Left lung (tissue), 10 donors: Measurements from ENCODE around the gene CDK2AP2. TPM values are rescaled to one million over a fixed set of nuclear protein-coding genes. Genes with fewer than 3 reads are reported as not detected.

ENCODE experiments used
- ATAC-seq: fragments of 200-7000 bp; cut with Tn5 transposase; one replicate; pipeline ENCODE4 v1.9.1; 2020; ENCODE audit warnings: moderate library complexity
- DNase-seq, 4 donors: peaks; one replicate each; pipeline ENCODE4 v3.0.0-alpha.2; 2013 to 2020
- H3K27ac ChIP-seq, 2 donors: fragments of 200-600 bp; sonication (generic) in 1 of 2; one replicate each; pipeline versions ENCODE4 v1.5.0 to v1.8.0; 2020 to 2021
- H3K27me3 ChIP-seq, 2 donors: fragments of 200-600 bp; sonication (generic) in 1 of 2; one replicate each; pipeline versions ENCODE4 v1.5.0 to v1.8.0; 2020 to 2021
- H3K36me3 ChIP-seq, 2 donors: fragments of 200-600 bp; sonication (generic) in 1 of 2; one replicate each; pipeline versions ENCODE4 v1.5.0 to v1.8.0; 2020 to 2021
- H3K4me1 ChIP-seq, 2 donors: fragments of 200-600 bp; one replicate each; pipeline ENCODE4 v1.8.0; 2021
- H3K4me3 ChIP-seq, 2 donors: fragments of 200-600 bp; sonication (generic) in 1 of 2; one replicate each; pipeline versions ENCODE4 v1.5.0 to v1.8.0; 2020 to 2021; ENCODE audit warnings: mild to moderate bottlenecking in 1 of 2
- H3K9me3 ChIP-seq, 2 donors: fragments of 200-600 bp; sonication (generic) in 1 of 2; one replicate each; pipeline versions ENCODE4 v1.5.0 to v1.8.0; 2020 to 2021
- CTCF ChIP-seq, 2 donors: fragments of 200-600 bp; sonication (generic) in 1 of 2; IDR thresholded peaks; one replicate each; pipeline versions ENCODE4 v1.5.0 to v1.8.0; 2021; ENCODE audit warnings: antibody characterized with exemption in 2 of 2
- intact Hi-C, 2 donors: fragments of 100-400 bp; cut with DNase I; formaldehyde crosslinking; loops; one replicate each; pipeline versions ENCODE4 v1.11.2 to v1.14.2; 2022
- polyA plus RNA-seq, 6 donors: library from polyadenylated mRNA; unstranded; fragments of 120-200 nt; gene quantifications; one replicate each; pipeline ENCODE4 v1.2.1, GENCODE V29; 2013; ENCODE audit not compliant: insufficient read length in 6 of 6
- total RNA-seq, 2 donors: library from RNA; stranded (reverse); fragmentation: NEBNext Ultra II Directional; extraction: Animal tissue kit (Norgen Biotek cat#: 25700); gene quantifications; one replicate each; pipeline ENCODE4 v1.2.1, GENCODE V29; 2021
- donor health status: DM: no; HTN: yes; CAD: no.
- donor health status: DM: no; HTN: no; CAD: no.

The CDK2AP2 gene
- total and polyA plus RNA-seq, 8 donors = 25.8 to 92.8 (median 33.4) TPM

GRCh38 chr11:67500831-67501715, 6.9 kb downstream of the CDK2AP2 start:
- no peak for TF ChIP-seq CTCF (IDR thresholded peaks at IDR 0.05)

GRCh38 chr11:67500484-67500821, 7.5 kb downstream of the CDK2AP2 start:
- DNase-seq (no peak), ATAC-seq (no peak)
- peaks cover 0 to 20% of the 10 kb centered on the region in 2 donors for H3K27me3 ChIP-seq
- peaks cover 9 to 36% of the 10 kb centered on the region in 2 donors for H3K4me1 ChIP-seq
- intact Hi-C loops = no loop called here
- H3K4me3 ChIP-seq = no peak overlapping the region
- no peak for TF ChIP-seq CTCF (IDR thresholded peaks at IDR 0.05)
- peaks cover 0 to 64% of the 10 kb centered on the region in 2 donors for H3K36me3 ChIP-seq
- no peaks in the 10 kb centered on the region for H3K9me3 ChIP-seq
- no peak overlapping the region for H3K27ac ChIP-seq

More at GRCh38 chr11:67500831-67501715, 6.9 kb downstream of the CDK2AP2 start:
- DNase-seq (no peak), ATAC-seq (no peak)
- Histone ChIP-seq H3K27ac (no peak overlapping the region), H3K4me3 (no peak overlapping the region), H3K9me3 (no peaks in the 10 kb centered on the region), H3K36me3 (peaks cover 0 to 58% of the 10 kb centered on the region in 2 donors), H3K4me1 (peaks cover 15 to 42% of the 10 kb centered on the region in 2 donors), H3K27me3 (peaks cover 0 to 20% of the 10 kb centered on the region in 2 donors)
- intact Hi-C loops = no loop called here

- Histone ChIP-seq H3K36me3 (peaks cover 0 to 70% of the 10 kb centered on the region in 2 donors), H3K27me3 (peaks cover 0 to 16% of the 10 kb centered on the region in 2 donors), H3K4me1 (peaks cover 7 to 33% of the 10 kb centered on the region in 2 donors), H3K4me3 (no peak overlapping the region), H3K27ac (no peak overlapping the region), H3K9me3 (no peaks in the 10 kb centered on the region)
- intact Hi-C loops = no loop called here
- DNase-seq (peak in 1 of 4 donors; percentile 79), ATAC-seq (no peak)
- no peak for TF ChIP-seq CTCF (IDR thresholded peaks at IDR 0.05)
Measured at GRCh38 chr11:67499808-67500483, 8.0 kb downstream of the CDK2AP2 start.

- Histone ChIP-seq H3K9me3 (no peaks in the 10 kb centered on the region), H3K27ac (no peak overlapping the region), H3K4me1 (peaks cover 3 to 19% of the 10 kb centered on the region in 2 donors), H3K4me3 (no peak overlapping the region), H3K36me3 (peaks cover 0 to 83% of the 10 kb centered on the region in 2 donors), H3K27me3 (peaks cover 0 to 2% of the 10 kb centered on the region in 2 donors)
- intact Hi-C loops = no loop called here
- peak in 1 of 4 donors; percentile 75 for DNase-seq
- TF ChIP-seq CTCF (IDR thresholded peaks at IDR 0.05) = no peak
- ATAC-seq = no peak
Measured at GRCh38 chr11:67498544-67498972, 9.4 kb downstream of the CDK2AP2 start.
